Measurements from ENCODE around the gene GRID2IP. TPM values are rescaled to one million over a fixed set of nuclear protein-coding genes. Genes with fewer than 3 reads are reported as not detected.
A peak's percentile ranks its signal among the peaks of the same experiment; 100 is the strongest.

Gene GRID2IP
- total RNA-seq, 1 experiment from 2014 or later = not detected

DNA sequence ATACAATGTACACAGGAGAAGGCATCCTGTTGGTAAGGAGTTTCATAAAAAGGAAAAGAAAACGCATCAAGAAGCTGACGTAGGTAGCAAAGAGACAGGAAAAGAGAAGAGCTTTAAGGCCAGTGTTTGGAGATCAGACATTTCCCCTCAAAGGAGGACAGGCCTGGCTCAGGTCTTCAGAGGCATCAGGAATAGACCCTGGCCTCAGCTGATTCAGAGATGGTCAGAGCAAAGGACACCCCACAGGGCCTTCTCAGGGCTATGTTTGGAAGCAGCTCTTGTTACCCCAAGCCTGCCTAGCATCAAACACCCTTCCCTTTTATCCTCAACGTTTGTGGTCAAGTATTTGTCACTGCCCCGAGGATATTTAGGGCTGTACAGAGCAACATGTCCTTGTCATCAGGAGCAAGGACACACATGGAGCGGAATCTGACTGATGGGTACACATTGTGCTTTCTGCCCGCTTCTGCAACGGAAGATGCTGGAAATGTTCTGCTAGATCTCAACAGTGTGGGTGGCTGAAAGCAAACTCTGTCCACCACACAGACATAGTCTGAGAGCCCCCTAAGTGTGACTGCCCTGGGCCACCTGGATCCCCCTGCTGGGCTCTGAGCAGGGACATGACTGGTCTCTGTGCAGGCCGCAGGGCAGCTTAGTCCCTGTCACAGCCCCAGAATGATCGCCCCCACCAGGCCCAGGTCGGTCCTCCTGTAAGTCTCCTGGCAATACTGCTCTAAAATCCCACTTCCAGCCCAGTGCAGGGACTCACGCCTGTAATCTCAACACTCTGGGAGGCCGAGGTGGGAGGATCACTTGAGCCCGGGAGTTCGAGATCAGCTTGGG is 25.0 kb upstream of the GRID2IP start:
- peak overlapping the region; percentile 93 for H3K4me3 ChIP-seq (ENCODE audit: low read depth, low read length, poor library complexity, severe bottlenecking)
- intact Hi-C loops (cut with micrococcal nuclease; ENCODE audit: unreplicated experiment) = no loop called here
- POLR2A ChIA-PET (ENCODE audit: low non-redundant PET) = no interaction called here

DNA sequence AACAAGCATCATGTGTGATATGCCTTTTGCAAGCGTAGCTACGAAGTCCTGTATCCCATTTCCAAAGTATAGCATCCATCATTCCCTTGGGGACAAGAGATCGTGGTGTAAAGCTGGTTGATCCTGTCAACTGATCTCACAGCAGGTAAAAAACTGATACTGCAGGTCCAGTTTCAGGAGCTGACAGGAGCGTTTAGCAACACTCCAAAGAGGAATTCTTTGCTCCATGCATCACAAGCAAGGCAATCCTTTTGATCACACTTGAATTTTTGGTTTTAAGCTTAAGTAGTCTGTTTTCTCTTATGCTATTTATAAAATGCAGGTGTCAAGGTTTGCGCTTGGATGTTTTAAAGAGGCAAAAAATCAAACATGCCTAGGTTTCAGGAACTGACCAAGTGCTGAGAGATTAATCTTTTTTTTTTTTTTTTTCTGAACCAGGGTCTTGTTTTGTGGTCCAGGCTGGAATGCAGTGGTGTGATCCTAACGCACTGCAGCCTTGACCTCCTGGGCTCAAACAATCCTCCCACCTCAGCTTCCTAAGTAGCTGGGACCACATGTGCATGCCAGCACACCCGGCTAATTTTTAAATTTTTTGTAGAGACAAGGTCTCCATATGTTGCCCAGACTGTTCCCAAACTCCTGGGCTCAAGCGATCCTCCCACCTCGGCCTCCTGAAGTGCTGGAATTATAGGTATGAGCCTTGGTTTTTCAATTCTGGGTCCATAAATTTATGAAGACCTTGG is 24.2 kb upstream of the GRID2IP start:
- ChIA-PET POLR2A (ENCODE audit: low non-redundant PET) (no interaction called here), CTCF (interaction anchor here (1.4 kb wide), 2 partner anchors 45 to 60 kb away, joined by 3 to 5 read pairs; no protein-coding TSS in a partner anchor)
- Histone ChIP-seq H3K36me3 (ENCODE audit: insufficient read depth, low read length, poor library complexity, severe bottlenecking) (peaks cover 1% of the 10 kb centered on the region), H3K9me3 (ENCODE audit: low read depth, low read length, poor library complexity, severe bottlenecking) (no peaks in the 10 kb centered on the region), H3K4me1 (ENCODE audit: insufficient read depth, low read length, poor library complexity, severe bottlenecking) (no peaks in the 10 kb centered on the region), H3K4me3 (ENCODE audit: low read depth, low read length, poor library complexity, severe bottlenecking) (no peak overlapping the region), H3K27me3 (replicated peaks; ENCODE audit: insufficient read depth, low read depth, low read length, poor library complexity) (no peaks in the 10 kb centered on the region), H3K27ac (ENCODE audit: low read depth, low read length, poor library complexity, severe bottlenecking) (no peak overlapping the region)
- intact Hi-C loops (cut with micrococcal nuclease; ENCODE audit: unreplicated experiment) = no loop called here
- no peak for DNase-seq (ENCODE audit: low spot score)
- TF ChIP-seq, protein P1, sequence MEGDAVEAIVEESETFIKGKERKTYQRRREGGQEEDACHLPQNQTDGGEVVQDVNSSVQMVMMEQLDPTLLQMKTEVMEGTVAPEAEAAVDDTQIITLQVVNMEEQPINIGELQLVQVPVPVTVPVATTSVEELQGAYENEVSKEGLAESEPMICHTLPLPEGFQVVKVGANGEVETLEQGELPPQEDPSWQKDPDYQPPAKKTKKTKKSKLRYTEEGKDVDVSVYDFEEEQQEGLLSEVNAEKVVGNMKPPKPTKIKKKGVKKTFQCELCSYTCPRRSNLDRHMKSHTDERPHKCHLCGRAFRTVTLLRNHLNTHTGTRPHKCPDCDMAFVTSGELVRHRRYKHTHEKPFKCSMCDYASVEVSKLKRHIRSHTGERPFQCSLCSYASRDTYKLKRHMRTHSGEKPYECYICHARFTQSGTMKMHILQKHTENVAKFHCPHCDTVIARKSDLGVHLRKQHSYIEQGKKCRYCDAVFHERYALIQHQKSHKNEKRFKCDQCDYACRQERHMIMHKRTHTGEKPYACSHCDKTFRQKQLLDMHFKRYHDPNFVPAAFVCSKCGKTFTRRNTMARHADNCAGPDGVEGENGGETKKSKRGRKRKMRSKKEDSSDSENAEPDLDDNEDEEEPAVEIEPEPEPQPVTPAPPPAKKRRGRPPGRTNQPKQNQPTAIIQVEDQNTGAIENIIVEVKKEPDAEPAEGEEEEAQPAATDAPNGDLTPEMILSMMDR (conservative IDR thresholded peaks at IDR 0.05; ENCODE audit: low read depth, low read length) = no peak
- no peak for TF ChIP-seq EZH2 (IDR thresholded peaks at IDR 0.05; ENCODE audit: borderline replicate concordance, low read depth, low read length, poor library complexity, severe bottlenecking)
- no TSS peak for BruUV-seq (replicated peaks)

More for the DNA sequence above, 25.0 kb upstream of the GRID2IP start:
- CTCF ChIA-PET = interaction anchor here (0.6 to 1.4 kb wide), 3 partner anchors 11 to 83 kb away, joined by 3 to 8 read pairs (median 5); no protein-coding TSS in a partner anchor
- BruUV-seq (replicated peaks) = TSS peak; percentile 94
- Histone ChIP-seq H3K27me3 (replicated peaks; ENCODE audit: insufficient read depth, low read depth, low read length, poor library complexity) (no peaks in the 10 kb centered on the region), H3K4me1 (ENCODE audit: insufficient read depth, low read length, poor library complexity, severe bottlenecking) (no peaks in the 10 kb centered on the region), H3K36me3 (ENCODE audit: insufficient read depth, low read length, poor library complexity, severe bottlenecking) (peaks cover 5% of the 10 kb centered on the region), H3K9me3 (ENCODE audit: low read depth, low read length, poor library complexity, severe bottlenecking) (no peaks in the 10 kb centered on the region), H3K27ac (ENCODE audit: low read depth, low read length, poor library complexity, severe bottlenecking) (no peak overlapping the region)
- no peak for TF ChIP-seq EZH2 (IDR thresholded peaks at IDR 0.05; ENCODE audit: borderline replicate concordance, low read depth, low read length, poor library complexity, severe bottlenecking)
- TF ChIP-seq, protein P1 (conservative IDR thresholded peaks at IDR 0.05; ENCODE audit: low read depth, low read length) = 0 out of 2 replicates have a peak, but pooled peaks have one; percentile 12
- DNase-seq (ENCODE audit: low spot score) = no peak

DNA sequence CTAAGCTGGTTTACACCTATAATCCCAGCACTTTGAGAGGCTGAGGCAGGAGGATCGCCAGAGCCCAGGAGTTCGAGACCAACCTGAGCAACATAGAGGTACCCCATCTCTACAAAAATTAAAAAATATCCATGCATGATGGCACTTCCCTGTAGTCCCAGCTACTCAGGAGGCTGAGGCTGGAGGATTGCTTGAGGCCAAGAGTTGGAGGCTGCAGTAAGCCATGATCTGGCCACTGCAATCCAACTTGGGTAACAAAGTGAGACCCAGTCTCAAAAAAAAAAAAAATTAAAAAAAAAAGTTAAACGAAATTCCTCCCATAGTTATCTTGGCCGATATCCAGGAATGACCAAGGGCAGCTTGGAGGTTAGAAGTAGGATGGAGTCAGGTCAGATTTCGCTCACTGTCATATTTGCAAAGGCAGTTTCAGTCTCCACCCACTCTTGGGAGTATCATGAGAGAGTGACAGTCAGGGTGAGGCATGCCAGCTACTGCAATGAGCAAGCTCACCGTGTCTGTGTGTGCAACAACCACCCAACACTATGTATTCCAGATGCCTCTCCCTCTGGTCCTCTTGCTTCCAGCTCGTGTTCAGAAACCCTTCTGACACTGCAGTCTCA is 20.0 kb upstream of the GRID2IP start:
- Histone ChIP-seq H3K27me3 (replicated peaks; ENCODE audit: insufficient read depth, low read depth, low read length, poor library complexity) (no peaks in the 10 kb centered on the region), H3K36me3 (ENCODE audit: insufficient read depth, low read length, poor library complexity, severe bottlenecking) (no peaks in the 10 kb centered on the region), H3K27ac (ENCODE audit: low read depth, low read length, poor library complexity, severe bottlenecking) (no peak overlapping the region), H3K4me1 (ENCODE audit: insufficient read depth, low read length, poor library complexity, severe bottlenecking) (no peaks in the 10 kb centered on the region), H3K4me3 (ENCODE audit: low read depth, low read length, poor library complexity, severe bottlenecking) (no peak overlapping the region), H3K9me3 (ENCODE audit: low read depth, low read length, poor library complexity, severe bottlenecking) (no peaks in the 10 kb centered on the region)
- CTCF ChIA-PET = interaction anchor here (0.5 kb wide), 1 partner anchor 294 kb away, joined by 4 read pairs; no protein-coding TSS in a partner anchor
- no peak for DNase-seq (ENCODE audit: low spot score)
- no peak for TF ChIP-seq EZH2 (IDR thresholded peaks at IDR 0.05; ENCODE audit: borderline replicate concordance, low read depth, low read length, poor library complexity, severe bottlenecking)
- TF ChIP-seq, protein P1 (conservative IDR thresholded peaks at IDR 0.05; ENCODE audit: low read depth, low read length) = no peak
- intact Hi-C loops (cut with micrococcal nuclease; ENCODE audit: unreplicated experiment) = loop anchor here (5.0 kb wide), 1 partner anchor 54 kb away; no protein-coding TSS in a partner anchor
- BruUV-seq (replicated peaks) = no TSS peak
- POLR2A ChIA-PET (ENCODE audit: low non-redundant PET) = no interaction called here
